ENCODE measurements around the gene SMU1. TPM values are rescaled to one million over a fixed set of nuclear protein-coding genes. Genes with fewer than 3 reads are reported as not detected.

The SMU1 gene
- total RNA-seq, 4 donors from 2014 or later: 19.7 to 24.2 (median 21.9) TPM

DNA sequence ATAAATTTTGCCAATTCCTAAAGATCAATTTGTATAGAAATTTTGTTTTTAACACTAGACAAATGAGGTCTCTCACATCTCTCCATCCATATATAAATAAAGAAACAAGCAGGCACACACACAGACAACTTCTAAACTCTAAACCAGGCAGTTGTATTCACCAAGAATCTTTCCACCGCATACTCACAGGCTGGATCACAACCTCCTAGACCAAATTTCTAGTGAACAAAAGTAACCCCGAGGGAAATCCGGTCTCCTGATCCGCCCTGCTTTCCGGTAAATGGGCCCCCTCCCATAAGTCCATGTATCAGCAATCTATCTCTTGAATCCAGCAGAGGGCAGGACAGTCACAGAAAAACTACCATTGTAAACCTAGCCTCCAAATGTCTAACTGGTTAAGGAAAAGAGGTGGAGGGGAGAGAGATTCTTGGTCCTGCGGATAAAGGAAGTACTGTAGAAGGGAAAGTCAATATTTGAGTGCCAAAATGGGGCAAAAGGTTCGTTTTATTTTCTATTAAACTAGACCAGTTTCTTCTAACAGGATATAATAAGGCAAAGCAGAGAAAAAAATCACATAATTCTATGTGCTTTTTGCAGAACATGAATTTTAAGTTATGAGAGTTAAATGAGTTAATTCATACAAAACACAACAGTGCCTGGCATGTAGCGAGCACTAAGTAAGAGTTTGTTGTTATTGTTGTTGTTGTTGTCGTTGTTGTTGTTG lies 4.8 kb upstream of the SMU1 start:
- H3K36me3 ChIP-seq: no peaks in the 10 kb centered on the region
- peak overlapping the region in 2 of 4 donors; percentile 16 to 41 for H3K27ac ChIP-seq
- H3K4me3 ChIP-seq: no peak overlapping the region
- TF ChIP-seq EP300 (IDR thresholded peaks at IDR 0.05): no peak
- TF ChIP-seq POLR2AphosphoS5 (IDR thresholded peaks at IDR 0.05): peak; percentile 64
- TF ChIP-seq CTCF (IDR thresholded peaks at IDR 0.05): peak; percentile 40 to 92 (median 84)
- no peaks in the 10 kb centered on the region for H3K27me3 ChIP-seq
- H3K9me3 ChIP-seq: peaks cover 0 to 5% (median 0%) of the 10 kb centered on the region in 3 donors
- peaks cover 0 to 17% (median 0%) of the 10 kb centered on the region in 3 donors for H3K4me1 ChIP-seq
- ATAC-seq: peak; percentile 47
- WGBS, 2 donors (ENCODE audit: low coverage in 1 of 2): 10 to 13% methylated on average over 9 of the region's 9 CpGs

GRCh38 chr9:33080534-33080933 lies 4.1 kb upstream of the SMU1 start:
- no peaks in the 10 kb centered on the region for H3K36me3 ChIP-seq
- TF ChIP-seq POLR2AphosphoS5 (IDR thresholded peaks at IDR 0.05) (no peak), POLR2A (IDR thresholded peaks at IDR 0.05) (no peak), CTCF (IDR thresholded peaks at IDR 0.05) (no peak), EP300 (IDR thresholded peaks at IDR 0.05) (no peak)
- no peak for ATAC-seq
- H3K4me1 ChIP-seq: peaks cover 0 to 23% (median 0%) of the 10 kb centered on the region in 3 donors
- no peak overlapping the region for H3K4me3 ChIP-seq
- 58 to 62% methylated on average over 5 to 6 of the region's 6 CpGs for WGBS, 2 donors (ENCODE audit: low coverage in 1 of 2)
- peaks cover 0 to 2% (median 0%) of the 10 kb centered on the region in 3 donors for H3K9me3 ChIP-seq
- H3K27me3 ChIP-seq: no peaks in the 10 kb centered on the region
- H3K27ac ChIP-seq: peak overlapping the region in 1 of 4 donors; percentile 41

DNA sequence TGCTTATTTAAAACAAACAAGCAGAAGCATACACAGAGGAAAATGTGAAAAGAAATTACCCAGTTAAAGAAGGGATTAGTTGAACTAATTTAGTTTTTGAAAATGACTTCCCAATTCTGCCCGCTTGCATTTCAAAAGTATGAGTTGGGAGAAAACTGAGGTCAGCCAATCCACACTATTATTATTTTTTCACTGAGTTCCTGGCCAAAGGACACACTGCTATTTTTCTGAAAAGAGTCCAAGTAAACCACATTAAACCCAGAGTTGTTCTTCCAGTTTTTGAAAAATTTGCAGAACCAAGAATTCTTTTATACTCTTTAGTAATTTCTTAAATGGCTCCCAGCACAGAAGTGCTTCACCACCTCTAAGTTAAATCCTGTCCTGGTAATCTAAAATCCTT lies 7.5 kb downstream of the SMU1 start:
- Histone ChIP-seq H3K27ac (no peak overlapping the region), H3K27me3 (no peaks in the 10 kb centered on the region), H3K36me3 (peaks cover 7 to 100% of the 10 kb centered on the region in 2 donors), H3K4me1 (peaks cover 0 to 26% (median 0%) of the 10 kb centered on the region in 3 donors), H3K4me3 (no peak overlapping the region), H3K9me3 (no peaks in the 10 kb centered on the region)
- ATAC-seq: no peak
- WGBS, 2 donors (ENCODE audit: low coverage in 1 of 2): 77 to 91% methylated on average over 1 of the region's 1 CpG
- TF ChIP-seq POLR2A (IDR thresholded peaks at IDR 0.05) (no peak), CTCF (IDR thresholded peaks at IDR 0.05) (no peak), EP300 (IDR thresholded peaks at IDR 0.05) (no peak), POLR2AphosphoS5 (IDR thresholded peaks at IDR 0.05) (no peak)

DNA sequence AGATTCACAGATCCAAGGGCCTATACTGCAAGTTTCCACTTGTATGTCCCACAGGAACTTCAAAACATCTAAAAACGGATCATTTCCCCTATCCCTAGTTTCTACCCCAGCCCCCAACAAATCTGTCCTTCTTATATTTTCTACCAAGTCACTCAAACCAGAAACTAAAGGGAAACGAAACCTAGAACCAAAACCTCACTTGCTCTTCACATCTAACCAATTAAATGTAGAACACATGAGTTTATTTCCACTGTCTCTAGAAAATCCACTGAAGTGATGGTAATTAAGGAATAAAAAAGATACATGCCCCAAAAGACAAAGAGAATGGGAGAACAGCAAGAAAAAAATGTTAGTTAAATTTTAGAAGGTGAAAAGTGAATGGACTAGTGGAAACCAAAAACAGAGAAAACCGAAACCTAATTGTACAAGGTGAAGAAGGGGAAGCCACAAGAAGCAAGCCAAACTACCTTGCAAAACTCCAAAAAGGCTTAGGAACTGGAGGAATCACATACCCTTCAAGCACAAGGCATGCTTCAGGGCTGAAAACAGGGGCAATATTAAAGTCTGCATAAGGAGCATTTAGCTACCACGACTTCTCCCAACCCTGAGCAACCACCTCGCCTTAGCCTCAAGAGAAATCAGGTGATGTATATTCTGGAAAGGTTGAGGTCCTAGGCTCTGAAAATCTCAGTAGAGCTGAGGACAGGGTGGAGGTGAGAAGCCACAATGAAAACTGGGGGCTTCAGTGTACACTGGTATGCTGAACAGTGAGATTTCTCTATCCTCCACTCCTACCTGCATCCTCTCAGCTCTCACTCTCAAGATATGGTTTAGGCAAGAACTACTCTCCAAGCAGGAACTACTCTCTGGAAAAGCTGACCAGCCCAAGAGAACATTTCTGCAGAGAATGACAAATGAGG lies 11.1 kb downstream of the SMU1 start:
- peaks cover 9 to 100% of the 10 kb centered on the region in 2 donors for H3K36me3 ChIP-seq

More for the DNA sequence above, 11.1 kb downstream of the SMU1 start:
- ATAC-seq: no peak
- TF ChIP-seq CTCF (IDR thresholded peaks at IDR 0.05): no peak
- no peak for TF ChIP-seq POLR2A (IDR thresholded peaks at IDR 0.05)
- no peak for TF ChIP-seq EP300 (IDR thresholded peaks at IDR 0.05)
- no peak for TF ChIP-seq POLR2AphosphoS5 (IDR thresholded peaks at IDR 0.05)
- WGBS, 2 donors (ENCODE audit: low coverage in 1 of 2): 76 to 85% methylated on average over 2 to 5 of the region's 5 CpGs
- H3K27ac ChIP-seq: no peak overlapping the region
- no peaks in the 10 kb centered on the region for H3K27me3 ChIP-seq
- H3K4me1 ChIP-seq: no peaks in the 10 kb centered on the region
- no peak overlapping the region for H3K4me3 ChIP-seq
- no peaks in the 10 kb centered on the region for H3K9me3 ChIP-seq

Data from gastroesophageal sphincter (tissue), 4 donors.